Activated CD4-positive, alpha-beta T cell treated with anti-CD3 and anti-CD28 coated beads, Interleukin-2, amount 10 ng/mL, durations not matched to agents 7 days and 5 days (primary cell): ENCODE data around the gene PRDM11. TPM values are rescaled to one million over a fixed set of nuclear protein-coding genes. Genes with fewer than 3 reads are reported as not detected.
A peak's percentile ranks its signal among the peaks of the same experiment; 100 is the strongest.
"Not testable (repeated sequence)": the region's sequence is repeated elsewhere in the genome, so short reads cannot be mapped to it uniquely, and the experiment has no call there.

Experiments used
- CTCF ChIA-PET: fragments of 350-600 bp; sonication (Branson Sonifier 250); formaldehyde crosslinking; loops from one replicate; lab custom pipeline; 2021; ENCODE audit warnings: antibody characterized with exemption; lab: Charles Lee
- POLR2A ChIA-PET: fragments of 350-600 bp; sonication (Branson Sonifier 250); formaldehyde crosslinking; loops from one replicate; lab custom pipeline; 2021; ENCODE audit warnings: antibody characterized with exemption; lab: Charles Lee
- DNase-seq: peaks from one replicate; pipeline ENCODE4 v3.0.0-alpha.2; 2020
- H3K27ac Mint-ChIP-seq: one replicate; pipeline ENCODE4 v1.8.0; 2021; ENCODE audit warnings: mild to moderate bottlenecking, moderate library complexity, mixed read lengths
- H3K27me3 Mint-ChIP-seq: one replicate; pipeline ENCODE4 v1.8.0; 2021; ENCODE audit warnings: mixed read lengths
- H3K36me3 Mint-ChIP-seq: one replicate; pipeline ENCODE4 v1.8.0; 2021; ENCODE audit warnings: low read depth, mixed read lengths
- H3K4me1 Mint-ChIP-seq: one replicate; pipeline ENCODE4 v1.8.0; 2021; ENCODE audit warnings: mixed read lengths
- H3K4me3 Mint-ChIP-seq: one replicate; pipeline ENCODE4 v1.8.0; 2021; ENCODE audit warnings: mild to moderate bottlenecking, moderate library complexity, mixed read lengths
- H3K9me3 Mint-ChIP-seq: one replicate; pipeline ENCODE4 v1.8.0; 2021; ENCODE audit warnings: mixed read lengths
- total RNA-seq, 2 experiments: library from RNA; stranded (reverse); gene quantifications; one replicate each; pipeline ENCODE4 v1.2.3, GENCODE V29; 2021

PRDM11 gene
- total RNA-seq, 2 experiments from 2014 or later, result 1.6 to 1.7 TPM

GRCh38 chr11:45247433-45247832, 101.0 kb downstream of the PRDM11 start:
- Mint-ChIP-seq H3K4me1 (no peaks in the 10 kb centered on the region), H3K27ac (no peak overlapping the region), H3K9me3 (no peaks in the 10 kb centered on the region), H3K4me3 (no peak overlapping the region), H3K36me3 (no peaks in the 10 kb centered on the region), H3K27me3 (peaks cover 6% of the 10 kb centered on the region)
- CTCF ChIA-PET, result no interaction called here
- DNase-seq, result no peak
- POLR2A ChIA-PET, result no interaction called here

GRCh38 chr11:45248501-45249011, 102.1 kb downstream of the PRDM11 start:
- DNase-seq, result no peak
- ChIA-PET POLR2A (no interaction called here), CTCF (no interaction called here)
- H3K36me3 Mint-ChIP-seq, result no peaks in the 10 kb centered on the region
- H3K27ac Mint-ChIP-seq, result no peak overlapping the region
- H3K4me1 Mint-ChIP-seq, result no peaks in the 10 kb centered on the region
- H3K4me3 Mint-ChIP-seq, result no peak overlapping the region
- peaks cover 6% of the 10 kb centered on the region for H3K27me3 Mint-ChIP-seq
- H3K9me3 Mint-ChIP-seq, result no peaks in the 10 kb centered on the region

- H3K27me3 Mint-ChIP-seq, H3K36me3 Mint-ChIP-seq, H3K9me3 Mint-ChIP-seq, H3K4me3 Mint-ChIP-seq, H3K4me1 Mint-ChIP-seq, H3K27ac Mint-ChIP-seq, CTCF ChIA-PET, DNase-seq, POLR2A ChIA-PET: not testable (repeated sequence)
Observed at GRCh38 chr11:45249372-45249771, 102.9 kb downstream of the PRDM11 start.

- no peak for DNase-seq
- Mint-ChIP-seq H3K9me3 (no peaks in the 10 kb centered on the region), H3K4me1 (no peaks in the 10 kb centered on the region), H3K4me3 (no peak overlapping the region), H3K36me3 (no peaks in the 10 kb centered on the region), H3K27me3 (peaks cover 6% of the 10 kb centered on the region), H3K27ac (no peak overlapping the region)
- ChIA-PET POLR2A (no interaction called here), CTCF (interaction anchor here (1.7 kb wide), 1 partner anchor 17 kb away, joined by 4 read pairs; no protein-coding TSS in a partner anchor)
Observed at GRCh38 chr11:45250035-45250718, 103.7 kb downstream of the PRDM11 start.

- no peaks in the 10 kb centered on the region for H3K9me3 Mint-ChIP-seq
- H3K4me1 Mint-ChIP-seq, result no peaks in the 10 kb centered on the region
- no peak overlapping the region for H3K27ac Mint-ChIP-seq
- ChIA-PET CTCF (interaction anchor here (0.9 to 1.1 kb wide), 2 partner anchors 14 to 52 kb away, joined by 3 to 5 read pairs; no protein-coding TSS in a partner anchor), POLR2A (no interaction called here)
- DNase-seq, result peak; percentile 11
- peaks cover 6% of the 10 kb centered on the region for H3K27me3 Mint-ChIP-seq
- H3K36me3 Mint-ChIP-seq, result no peaks in the 10 kb centered on the region
- no peak overlapping the region for H3K4me3 Mint-ChIP-seq
Observed at GRCh38 chr11:45252134-45252856, 105.9 kb downstream of the PRDM11 start.

- Mint-ChIP-seq H3K4me1 (no peaks in the 10 kb centered on the region), H3K27me3 (peaks cover 6% of the 10 kb centered on the region)
- no peak for DNase-seq
Observed at GRCh38 chr11:45252877-45253276, 106.4 kb downstream of the PRDM11 start.

GRCh38 chr11:45253640-45254039, 107.2 kb downstream of the PRDM11 start:
- H3K36me3 Mint-ChIP-seq, result no peaks in the 10 kb centered on the region
- ChIA-PET CTCF (interaction anchor here (0.7 to 0.9 kb wide), 2 partner anchors 12 to 16 kb away, joined by 3 to 5 read pairs; no protein-coding TSS in a partner anchor), POLR2A (no interaction called here)
- no peaks in the 10 kb centered on the region for H3K4me1 Mint-ChIP-seq
- no peak overlapping the region for H3K4me3 Mint-ChIP-seq
- no peak for DNase-seq
- H3K27ac Mint-ChIP-seq, result no peak overlapping the region
- H3K27me3 Mint-ChIP-seq, result peaks cover 6% of the 10 kb centered on the region
- no peaks in the 10 kb centered on the region for H3K9me3 Mint-ChIP-seq

More at GRCh38 chr11:45252877-45253276, 106.4 kb downstream of the PRDM11 start:
- Mint-ChIP-seq H3K36me3 (no peaks in the 10 kb centered on the region), H3K4me3 (no peak overlapping the region), H3K27ac (no peak overlapping the region), H3K9me3 (no peaks in the 10 kb centered on the region)
- ChIA-PET CTCF (interaction anchor here (0.9 to 1.1 kb wide), 2 partner anchors 15 to 51 kb away, joined by 3 to 5 read pairs; no protein-coding TSS in a partner anchor), POLR2A (no interaction called here)

GRCh38 chr11:45254070-45254469, 107.6 kb downstream of the PRDM11 start:
- Mint-ChIP-seq H3K4me3 (no peak overlapping the region), H3K36me3 (no peaks in the 10 kb centered on the region), H3K4me1 (no peaks in the 10 kb centered on the region), H3K27me3 (peaks cover 4% of the 10 kb centered on the region), H3K27ac (no peak overlapping the region), H3K9me3 (no peaks in the 10 kb centered on the region)
- ChIA-PET POLR2A (no interaction called here), CTCF (interaction anchor here (0.7 kb wide), 1 partner anchor 11 kb away, joined by 3 read pairs; no protein-coding TSS in a partner anchor)
- no peak for DNase-seq

- POLR2A ChIA-PET, result no interaction called here
- peaks cover 2% of the 10 kb centered on the region for H3K27me3 Mint-ChIP-seq
- CTCF ChIA-PET, result interaction anchor here (1.5 kb wide), 1 partner anchor 28 kb away, joined by 3 read pairs; no protein-coding TSS in a partner anchor
Observed at GRCh38 chr11:45258982-45259530, 112.6 kb downstream of the PRDM11 start.

GRCh38 chr11:45259592-45259991, 113.2 kb downstream of the PRDM11 start:
- ChIA-PET POLR2A (no interaction called here), CTCF (interaction anchor here (1.5 kb wide), 1 partner anchor 28 kb away, joined by 3 read pairs; no protein-coding TSS in a partner anchor)
- Mint-ChIP-seq H3K4me3 (no peak overlapping the region), H3K27me3 (peaks cover 4% of the 10 kb centered on the region), H3K4me1 (no peaks in the 10 kb centered on the region), H3K36me3 (no peaks in the 10 kb centered on the region), H3K27ac (no peak overlapping the region), H3K9me3 (no peaks in the 10 kb centered on the region)
- DNase-seq, result no peak

More at GRCh38 chr11:45258982-45259530, 112.6 kb downstream of the PRDM11 start:
- H3K4me3 Mint-ChIP-seq, result no peak overlapping the region
- no peaks in the 10 kb centered on the region for H3K4me1 Mint-ChIP-seq
- no peak for DNase-seq
- H3K36me3 Mint-ChIP-seq, result no peaks in the 10 kb centered on the region
- no peak overlapping the region for H3K27ac Mint-ChIP-seq
- H3K9me3 Mint-ChIP-seq, result no peaks in the 10 kb centered on the region

GRCh38 chr11:45260071-45260470, 113.6 kb downstream of the PRDM11 start:
- ChIA-PET CTCF (interaction anchor here (1.5 kb wide), 1 partner anchor 27 kb away, joined by 3 read pairs; no protein-coding TSS in a partner anchor), POLR2A (no interaction called here)
- H3K4me1 Mint-ChIP-seq, result no peaks in the 10 kb centered on the region
- no peak overlapping the region for H3K27ac Mint-ChIP-seq
- DNase-seq, result no peak
- no peaks in the 10 kb centered on the region for H3K9me3 Mint-ChIP-seq
- H3K36me3 Mint-ChIP-seq, result no peaks in the 10 kb centered on the region
- no peak overlapping the region for H3K4me3 Mint-ChIP-seq
- H3K27me3 Mint-ChIP-seq, result peaks cover 4% of the 10 kb centered on the region

GRCh38 chr11:45262900-45263299, 116.5 kb downstream of the PRDM11 start:
- no peaks in the 10 kb centered on the region for H3K9me3 Mint-ChIP-seq
- H3K27me3 Mint-ChIP-seq, result peaks cover 4% of the 10 kb centered on the region
- DNase-seq, result no peak
- no peak overlapping the region for H3K27ac Mint-ChIP-seq
- no peaks in the 10 kb centered on the region for H3K4me1 Mint-ChIP-seq
- H3K4me3 Mint-ChIP-seq, result no peak overlapping the region
- ChIA-PET POLR2A (no interaction called here), CTCF (no interaction called here)
- H3K36me3 Mint-ChIP-seq, result no peaks in the 10 kb centered on the region
